GM13976 (cell line): Measurements from ENCODE around the gene ZNF584.

Experiments used
- DNase-seq: peaks from one replicate; pipeline ENCODE4 v3.0.0; 2012; ENCODE audit warnings: low spot score
- in situ Hi-C: fragments of 300-500 bp; cut with MboI; formaldehyde crosslinking; loops from one replicate; pipeline ENCODE4 v1.12.0; 2022; ENCODE audit warnings: low sequenced_read_pairs, mixed read lengths, inconsistent platforms; ENCODE audit not compliant: unreplicated experiment
- TF ChIP-seq, protein P1 (sequence below): IDR thresholded peaks from 2 replicates; pipeline ENCODE4 v1.5.1; 2012; ENCODE audit warnings: borderline replicate concordance, mild to moderate bottlenecking; ENCODE audit not compliant: insufficient read depth; ENCODE audit errors: extremely low read depth, missing control alignments, control extremely low read depth

The ZNF584 gene

DNA sequence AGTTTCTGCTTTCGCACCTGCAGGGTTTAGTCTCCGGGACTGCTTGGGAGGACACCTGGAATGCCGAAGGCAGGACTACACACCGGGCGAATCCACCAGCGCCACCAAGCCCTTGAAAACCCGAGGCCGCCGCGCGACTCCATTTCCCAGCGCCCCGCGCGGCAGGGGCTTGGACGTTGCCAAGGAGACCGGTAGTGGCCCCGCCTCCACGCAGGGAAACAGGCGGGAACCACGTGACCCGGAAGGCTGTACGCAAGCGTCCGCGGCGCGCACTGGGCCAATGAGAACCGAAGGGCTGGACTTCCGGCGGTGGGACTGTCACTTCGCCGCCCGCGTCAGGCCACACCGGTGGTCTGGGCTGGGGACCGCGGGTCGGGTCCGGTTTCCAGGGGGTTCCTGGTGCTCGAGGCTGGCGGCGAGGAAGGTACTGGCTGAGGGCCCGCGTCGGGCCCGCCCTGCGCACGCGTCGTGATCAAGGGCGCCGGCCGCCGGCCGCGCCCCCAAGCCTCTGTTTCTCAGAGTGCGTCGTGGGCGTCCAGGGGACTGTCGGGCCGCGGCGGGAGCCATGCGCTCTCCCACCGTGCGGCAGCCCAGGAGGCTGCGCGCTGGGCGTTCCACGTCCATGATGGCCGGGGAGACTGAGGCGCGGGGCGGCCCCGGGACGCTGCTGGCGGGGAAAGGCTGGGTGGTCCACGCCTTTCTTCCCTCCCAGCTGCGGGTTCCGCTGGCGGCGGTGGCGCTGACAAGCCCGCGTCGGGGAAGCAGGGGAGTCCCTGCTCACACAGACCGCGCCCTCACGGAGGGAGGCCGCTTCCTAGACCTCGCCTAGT is 58.5 kb downstream of the ZNF584 start, which contains the start of gene ZNF324:
Gene ZNF324, plus strand, starts transcription at position 321 of the 830 bp plus-strand sequence. CDS start 2,106 bp downstream, outside the sequence.
- in situ Hi-C loops = no loop called here
- TF ChIP-seq, protein P1, sequence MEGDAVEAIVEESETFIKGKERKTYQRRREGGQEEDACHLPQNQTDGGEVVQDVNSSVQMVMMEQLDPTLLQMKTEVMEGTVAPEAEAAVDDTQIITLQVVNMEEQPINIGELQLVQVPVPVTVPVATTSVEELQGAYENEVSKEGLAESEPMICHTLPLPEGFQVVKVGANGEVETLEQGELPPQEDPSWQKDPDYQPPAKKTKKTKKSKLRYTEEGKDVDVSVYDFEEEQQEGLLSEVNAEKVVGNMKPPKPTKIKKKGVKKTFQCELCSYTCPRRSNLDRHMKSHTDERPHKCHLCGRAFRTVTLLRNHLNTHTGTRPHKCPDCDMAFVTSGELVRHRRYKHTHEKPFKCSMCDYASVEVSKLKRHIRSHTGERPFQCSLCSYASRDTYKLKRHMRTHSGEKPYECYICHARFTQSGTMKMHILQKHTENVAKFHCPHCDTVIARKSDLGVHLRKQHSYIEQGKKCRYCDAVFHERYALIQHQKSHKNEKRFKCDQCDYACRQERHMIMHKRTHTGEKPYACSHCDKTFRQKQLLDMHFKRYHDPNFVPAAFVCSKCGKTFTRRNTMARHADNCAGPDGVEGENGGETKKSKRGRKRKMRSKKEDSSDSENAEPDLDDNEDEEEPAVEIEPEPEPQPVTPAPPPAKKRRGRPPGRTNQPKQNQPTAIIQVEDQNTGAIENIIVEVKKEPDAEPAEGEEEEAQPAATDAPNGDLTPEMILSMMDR = peak; percentile 4
- DNase-seq = peak; percentile 99
